CD4-positive, alpha-beta T cell (primary cell): Measurements from ENCODE around the gene ZMPSTE24. TPM values are rescaled to one million over a fixed set of nuclear protein-coding genes. Genes with fewer than 3 reads are reported as not detected.

Experiments used
- ATAC-seq: fragments of 200-7000 bp; cut with Tn5 transposase; one replicate; pipeline ENCODE4 v1.10.0; 2022; ENCODE audit warnings: mild to moderate bottlenecking; ENCODE audit not compliant: poor library complexity
- CTCF ChIA-PET: fragments of 350-600 bp; sonication (Branson Sonifier 250); formaldehyde crosslinking; loops from one replicate; lab custom pipeline; 2021; ENCODE audit warnings: antibody characterized with exemption, inconsistent platforms; lab: Charles Lee
- POLR2A ChIA-PET: fragments of 350-600 bp; sonication (Branson Sonifier 250); formaldehyde crosslinking; loops from one replicate; lab custom pipeline; 2021; ENCODE audit warnings: antibody characterized with exemption, inconsistent platforms; lab: Charles Lee
- DNase-seq, 14 experiments: peaks; one replicate each; pipeline ENCODE4 v3.0.0-alpha.2; 2013 to 2020; ENCODE audit warnings: mixed read lengths in 2 of 14
- H3K27ac ChIP-seq, 2 donors: one replicate each; pipeline versions ENCODE4 v1.5.1 to v1.7.0; 2013; ENCODE audit warnings: low read length in 2 of 2, low read depth in 1 of 2, mild to moderate bottlenecking in 1 of 2
- H3K27me3 ChIP-seq, 2 experiments: 1 replicate in 1 of 2; 2 replicates in 1 of 2; pipeline versions ENCODE4 v1.6.1 to v1.7.0; 2013; ENCODE audit warnings: low read length in 2 of 2, control low read depth in 1 of 2, mild to moderate bottlenecking in 1 of 2, moderate library complexity in 1 of 2; ENCODE audit not compliant: insufficient read depth in 2 of 2, control insufficient read depth in 1 of 2
- H3K36me3 ChIP-seq: one replicate; pipeline ENCODE4 v1.6.1; 2013; ENCODE audit warnings: low read length, control low read depth; ENCODE audit not compliant: insufficient read depth
- H3K4me1 ChIP-seq: one replicate; pipeline ENCODE4 v1.6.1; 2013; ENCODE audit warnings: low read length, control low read depth; ENCODE audit not compliant: insufficient read depth
- H3K4me3 ChIP-seq: one replicate; pipeline ENCODE4 v1.5.1; 2013; ENCODE audit warnings: mild to moderate bottlenecking, low read length, moderate library complexity
- H3K9me3 ChIP-seq, 2 experiments: 1 replicate in 1 of 2; 2 replicates in 1 of 2; pipeline versions ENCODE4 v1.6.1 to v1.7.0; 2013; ENCODE audit warnings: low read length in 2 of 2, mild to moderate bottlenecking in 2 of 2, control low read depth in 1 of 2, moderate library complexity in 1 of 2; ENCODE audit not compliant: control insufficient read depth in 1 of 2, insufficient read depth in 1 of 2
- H3K27ac Mint-ChIP-seq: one replicate; pipeline ENCODE4 v1.8.0; 2020; ENCODE audit warnings: mixed read lengths
- H3K27me3 Mint-ChIP-seq: one replicate; pipeline ENCODE4 v1.8.0; 2021; ENCODE audit warnings: mixed read lengths
- H3K36me3 Mint-ChIP-seq: one replicate; pipeline ENCODE4 v1.8.0; 2021; ENCODE audit warnings: low read depth, mixed read lengths
- H3K4me1 Mint-ChIP-seq: one replicate; pipeline ENCODE4 v1.8.0; 2021; ENCODE audit warnings: low read depth, mixed read lengths
- H3K4me3 Mint-ChIP-seq: one replicate; pipeline ENCODE4 v1.8.0; 2020; ENCODE audit warnings: mild to moderate bottlenecking, mixed read lengths
- H3K9me3 Mint-ChIP-seq: one replicate; pipeline ENCODE4 v1.8.0; 2020; ENCODE audit warnings: mixed read lengths
- CTCF ChIP-seq: fragments of 200-600 bp; IDR thresholded peaks from one replicate; pipeline ENCODE4 v1.8.0; 2022; ENCODE audit warnings: antibody characterized with exemption, mild to moderate bottlenecking
- intact Hi-C, 2 experiments: fragments of 100-400 bp; cut with DNase I in 1 of 2; cut with micrococcal nuclease in 1 of 2; formaldehyde crosslinking; loops; one replicate each; pipeline versions ENCODE4 v1.15.1 to v1.9.0; 2023 to 2025; cut with DNase I, micrococcal nuclease
- total RNA-seq, 174 experiments: library from RNA in 2 of 174; stranded (reverse) in 2 of 174; gene quantifications; one replicate each; pipeline ENCODE4 v1.2.3 and lab custom pipeline; 2021 to 2026

The ZMPSTE24 gene
- total RNA-seq, 2 experiments from 2014 or later = 8.7 to 8.8 TPM

- intact Hi-C loops = no loop called here
These were observed 52.1 kb downstream of the ZMPSTE24 start for GRCh38 chr1:40310129-40310461.

GRCh38 chr1:40310983-40311642 lies 53.1 kb downstream of the ZMPSTE24 start:
- H3K4me1 Mint-ChIP-seq = peaks cover 18% of the 10 kb centered on the region
- CTCF ChIA-PET = no interaction called here
- peaks cover 5% of the 10 kb centered on the region for H3K27me3 Mint-ChIP-seq
- POLR2A ChIA-PET = no interaction called here
- Histone ChIP-seq H3K4me1 (peaks cover 37% of the 10 kb centered on the region), H3K36me3 (no peaks in the 10 kb centered on the region), H3K9me3 (no peaks in the 10 kb centered on the region), H3K4me3 (no peak overlapping the region), H3K27me3 (no peaks in the 10 kb centered on the region), H3K27ac (no peak overlapping the region)
- no peaks in the 10 kb centered on the region for H3K36me3 Mint-ChIP-seq
- no peaks in the 10 kb centered on the region for H3K9me3 Mint-ChIP-seq
- TF ChIP-seq CTCF = no peak
- intact Hi-C loops = no loop called here
- no peak overlapping the region for H3K4me3 Mint-ChIP-seq
- H3K27ac Mint-ChIP-seq = no peak overlapping the region
- ATAC-seq = no peak
- DNase-seq = peak in 1 of 14 experiments; percentile 28

More at GRCh38 chr1:40310129-40310461, 52.1 kb downstream of the ZMPSTE24 start:
- H3K27me3 ChIP-seq = no peaks in the 10 kb centered on the region
- H3K36me3 ChIP-seq = no peaks in the 10 kb centered on the region
- H3K4me3 ChIP-seq = no peak overlapping the region
- no peak for ATAC-seq
- Mint-ChIP-seq H3K4me3 (no peak overlapping the region), H3K36me3 (no peaks in the 10 kb centered on the region), H3K27ac (no peak overlapping the region), H3K4me1 (peaks cover 8% of the 10 kb centered on the region), H3K27me3 (no peaks in the 10 kb centered on the region), H3K9me3 (no peaks in the 10 kb centered on the region)
- H3K9me3 ChIP-seq = no peaks in the 10 kb centered on the region
- peaks cover 26% of the 10 kb centered on the region for H3K4me1 ChIP-seq
- POLR2A ChIA-PET = no interaction called here
- no peak overlapping the region for H3K27ac ChIP-seq
- DNase-seq = no peak
- no peak for TF ChIP-seq CTCF
- CTCF ChIA-PET = no interaction called here

- peaks cover 7% of the 10 kb centered on the region for H3K27me3 Mint-ChIP-seq
- H3K4me1 Mint-ChIP-seq = peaks cover 20% of the 10 kb centered on the region
- Histone ChIP-seq H3K4me3 (no peak overlapping the region), H3K36me3 (no peaks in the 10 kb centered on the region), H3K27me3 (no peaks in the 10 kb centered on the region), H3K27ac (no peak overlapping the region), H3K9me3 (no peaks in the 10 kb centered on the region), H3K4me1 (peaks cover 40% of the 10 kb centered on the region)
- no peak overlapping the region for H3K4me3 Mint-ChIP-seq
- no peaks in the 10 kb centered on the region for H3K9me3 Mint-ChIP-seq
- CTCF ChIA-PET = no interaction called here
- no peak overlapping the region for H3K27ac Mint-ChIP-seq
- TF ChIP-seq CTCF = no peak
- no peaks in the 10 kb centered on the region for H3K36me3 Mint-ChIP-seq
- no peak for DNase-seq
- POLR2A ChIA-PET = no interaction called here
- intact Hi-C loops = no loop called here
- no peak for ATAC-seq
These were observed 53.7 kb downstream of the ZMPSTE24 start for GRCh38 chr1:40311692-40312091.
